ENCODE data around the gene ANKS3.

Gene ANKS3

GRCh38 chr16:4733211-4733742, 794 bp downstream of the ANKS3 start:
- Histone ChIP-seq H3K9ac (ENCODE audit: low read length) (peak overlapping the region; percentile 83), H3K36me3 (ENCODE audit: low read length) (no peaks in the 10 kb centered on the region), H3K4me2 (ENCODE audit: low read depth, low read length, poor library complexity, severe bottlenecking) (peak overlapping the region; percentile 81), H2AFZ (ENCODE audit: low read depth, low read length, severe bottlenecking) (peak overlapping the region; percentile 95), H4K20me1 (ENCODE audit: low read depth, low read length) (no peaks in the 10 kb centered on the region), H3K27me3 (ENCODE audit: low read length) (no peaks in the 10 kb centered on the region), H3K9me2 (replicated peaks; ENCODE audit: insufficient read depth, low read length) (no peaks in the 10 kb centered on the region), H3F3A (ENCODE audit: insufficient read depth) (0 out of 2 replicates have a peak, but pooled peaks cover 12% of the 10 kb centered on the region), H3K27ac (ENCODE audit: low read depth, low read length) (peak overlapping the region; percentile 67), H3K79me2 (ENCODE audit: insufficient read depth, low read length) (no peaks in the 10 kb centered on the region), H3K9me3 (ENCODE audit: insufficient read depth, low read length) (no peaks in the 10 kb centered on the region), H3K4me3 (ENCODE audit: insufficient read depth, low read length, poor library complexity, severe bottlenecking) (peak overlapping the region; percentile 90)
- TF ChIP-seq CTCF (IDR thresholded peaks at IDR 0.05; ENCODE audit: insufficient read depth, low read length, poor library complexity, severe bottlenecking) (no peak), EZH2phosphoT487 (conservative IDR thresholded peaks at IDR 0.05; ENCODE audit: low read length) (no peak)

GRCh38 chr16:4729876-4730275, 4.2 kb downstream of the ANKS3 start:
- Histone ChIP-seq H3K79me2 (ENCODE audit: insufficient read depth, low read length) (no peaks in the 10 kb centered on the region), H3K36me3 (ENCODE audit: low read length) (no peaks in the 10 kb centered on the region)

GRCh38 chr16:4728676-4729075, 5.4 kb downstream of the ANKS3 start:
- Histone ChIP-seq H3F3A (ENCODE audit: insufficient read depth) (0 out of 2 replicates have a peak, but pooled peaks cover 6% of the 10 kb centered on the region), H3K9ac (ENCODE audit: low read length) (no peak overlapping the region), H3K27me3 (ENCODE audit: low read length) (no peaks in the 10 kb centered on the region), H3K27ac (ENCODE audit: low read depth, low read length) (no peak overlapping the region), H4K20me1 (ENCODE audit: low read depth, low read length) (no peaks in the 10 kb centered on the region), H3K4me3 (ENCODE audit: insufficient read depth, low read length, poor library complexity, severe bottlenecking) (no peak overlapping the region), H3K9me2 (replicated peaks; ENCODE audit: insufficient read depth, low read length) (no peaks in the 10 kb centered on the region), H3K36me3 (ENCODE audit: low read length) (no peaks in the 10 kb centered on the region), H3K79me2 (ENCODE audit: insufficient read depth, low read length) (no peaks in the 10 kb centered on the region), H2AFZ (ENCODE audit: low read depth, low read length, severe bottlenecking) (no peak overlapping the region), H3K4me2 (ENCODE audit: low read depth, low read length, poor library complexity, severe bottlenecking) (no peak overlapping the region), H3K9me3 (ENCODE audit: insufficient read depth, low read length) (no peaks in the 10 kb centered on the region)
- TF ChIP-seq CTCF (IDR thresholded peaks at IDR 0.05; ENCODE audit: insufficient read depth, low read length, poor library complexity, severe bottlenecking), result no peak
- TF ChIP-seq EZH2phosphoT487 (conservative IDR thresholded peaks at IDR 0.05; ENCODE audit: low read length), result no peak

More at GRCh38 chr16:4729876-4730275, 4.2 kb downstream of the ANKS3 start:
- H2AFZ ChIP-seq (ENCODE audit: low read depth, low read length, severe bottlenecking), result no peak overlapping the region
- H3K4me2 ChIP-seq (ENCODE audit: low read depth, low read length, poor library complexity, severe bottlenecking), result no peak overlapping the region
- H3F3A ChIP-seq (ENCODE audit: insufficient read depth), result 0 out of 2 replicates have a peak, but pooled peaks cover 12% of the 10 kb centered on the region
- H3K4me3 ChIP-seq (ENCODE audit: insufficient read depth, low read length, poor library complexity, severe bottlenecking), result no peak overlapping the region
- no peaks in the 10 kb centered on the region for H3K9me3 ChIP-seq (ENCODE audit: insufficient read depth, low read length)
- TF ChIP-seq EZH2phosphoT487 (conservative IDR thresholded peaks at IDR 0.05; ENCODE audit: low read length) (no peak), CTCF (IDR thresholded peaks at IDR 0.05; ENCODE audit: insufficient read depth, low read length, poor library complexity, severe bottlenecking) (no peak)
- no peaks in the 10 kb centered on the region for H3K9me2 ChIP-seq (replicated peaks; ENCODE audit: insufficient read depth, low read length)
- H4K20me1 ChIP-seq (ENCODE audit: low read depth, low read length), result no peaks in the 10 kb centered on the region
- H3K27ac ChIP-seq (ENCODE audit: low read depth, low read length), result no peak overlapping the region
- H3K9ac ChIP-seq (ENCODE audit: low read length), result no peak overlapping the region
- no peaks in the 10 kb centered on the region for H3K27me3 ChIP-seq (ENCODE audit: low read length)

Data from SU-DHL-6 (cell line).